Activated T-helper 1 cell treated with anti-CD3 and anti-CD28 coated beads, Interleukin-12 subunit alpha, Interleukin-12 subunit beta, Interleukin-2, Interleukin-4 antibody, amounts not matched to agents 30 ng/mL and 10 ng/mL and 1 ng/mL, durations not matched to agents 14 hours and 24 hours and 36 hours (primary cell): ENCODE results near the gene LAMB2. TPM values are rescaled to one million over a fixed set of nuclear protein-coding genes. Genes with fewer than 3 reads are reported as not detected.

Experiments
- DNase-seq: peaks from one replicate; pipeline ENCODE4 v3.0.0; 2021; ENCODE audit warnings: low spot score
- H3K27ac Mint-ChIP-seq: one replicate; pipeline ENCODE4 v1.8.0; 2021; ENCODE audit warnings: mild to moderate bottlenecking, mixed read lengths
- H3K27me3 Mint-ChIP-seq: one replicate; pipeline ENCODE4 v1.8.0; 2022; ENCODE audit warnings: mild to moderate bottlenecking, moderate library complexity, mixed read lengths; ENCODE audit not compliant: insufficient read depth
- H3K36me3 Mint-ChIP-seq: one replicate; pipeline ENCODE4 v1.8.0; 2021; ENCODE audit warnings: low read depth, mixed read lengths
- H3K4me1 Mint-ChIP-seq: one replicate; pipeline ENCODE4 v1.8.0; 2021; ENCODE audit warnings: low read depth, mixed read lengths
- H3K4me3 Mint-ChIP-seq: one replicate; pipeline ENCODE4 v1.8.0; 2021; ENCODE audit warnings: mild to moderate bottlenecking, moderate library complexity, mixed read lengths
- H3K9me3 Mint-ChIP-seq: one replicate; pipeline ENCODE4 v1.8.0; 2021; ENCODE audit warnings: mixed read lengths
- intact Hi-C: fragments of 100-400 bp; cut with micrococcal nuclease; formaldehyde crosslinking; loops from one replicate; pipeline ENCODE4 v1.15.1; 2024
- total RNA-seq: library from RNA; stranded (reverse); gene quantifications from 2 replicates; pipeline ENCODE4 v1.2.3, GENCODE V29; 2022

Gene LAMB2
- total RNA-seq, 1 donor from 2014 or later = not detected

DNA sequence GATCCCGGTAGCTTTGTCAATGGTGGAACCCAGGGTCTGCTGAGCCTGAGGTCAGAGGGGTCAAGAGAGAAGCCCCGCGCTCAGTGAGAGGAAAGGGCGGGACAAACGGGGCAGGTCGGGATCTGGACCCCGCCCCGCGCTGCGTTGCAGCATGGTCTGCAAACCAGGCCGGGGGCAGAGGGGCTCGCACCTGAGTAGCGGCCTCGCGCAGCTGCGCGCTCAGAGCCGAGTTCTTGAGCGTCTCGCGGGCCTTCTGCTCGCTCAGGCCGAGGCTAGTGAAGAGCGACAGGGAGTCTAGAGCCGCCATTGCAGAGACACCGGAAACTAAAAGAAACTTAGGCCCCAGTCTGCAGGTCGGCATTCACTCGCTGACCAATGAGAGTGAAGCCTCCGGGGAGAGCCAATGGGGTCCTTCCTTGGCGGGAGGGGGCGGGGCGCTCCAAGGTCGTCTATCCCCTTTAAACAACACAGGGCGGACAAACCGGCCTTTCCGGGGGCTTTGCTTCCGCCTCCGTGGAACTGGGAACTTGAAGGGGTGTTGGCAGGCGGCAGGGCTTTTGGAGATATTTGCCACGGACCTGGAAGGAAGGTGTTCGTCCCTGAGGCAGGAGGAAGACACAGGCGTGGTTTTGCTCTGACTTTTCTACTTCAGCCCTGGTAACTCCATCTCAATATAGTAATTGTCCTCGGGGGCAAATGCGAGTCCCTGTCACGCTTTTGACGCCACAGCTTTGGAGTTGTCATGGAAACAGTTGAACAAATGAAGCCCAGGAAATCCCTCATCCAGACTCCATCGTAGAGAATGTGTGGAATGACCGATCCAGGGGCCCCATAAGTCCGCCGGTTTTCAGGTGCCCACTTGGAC is 28.2 kb downstream of the LAMB2 start, which contains the start of gene QARS1:
Gene QARS1 (minus strand): TSS at position 331 of the 865 bp plus-strand sequence. CDS start 24 bp downstream, at position 307.
- Mint-ChIP-seq H3K36me3 (peaks cover 28% of the 10 kb centered on the region), H3K4me1 (peaks cover 27% of the 10 kb centered on the region), H3K27ac (peak within 1 kb of the TSS; percentile 94), H3K4me3 (peak within 1 kb of the TSS; percentile 98), H3K9me3 (no peaks in the 10 kb centered on the region), H3K27me3 (no peaks in the 10 kb centered on the region)
- peak; percentile 87 for DNase-seq
- intact Hi-C loops = loop anchor here (1.0 to 5.0 kb wide), 4 partner anchors 10 to 66 kb away; partner anchors contain the start of genes KLHDC8B, QRICH1 and USP19

DNA sequence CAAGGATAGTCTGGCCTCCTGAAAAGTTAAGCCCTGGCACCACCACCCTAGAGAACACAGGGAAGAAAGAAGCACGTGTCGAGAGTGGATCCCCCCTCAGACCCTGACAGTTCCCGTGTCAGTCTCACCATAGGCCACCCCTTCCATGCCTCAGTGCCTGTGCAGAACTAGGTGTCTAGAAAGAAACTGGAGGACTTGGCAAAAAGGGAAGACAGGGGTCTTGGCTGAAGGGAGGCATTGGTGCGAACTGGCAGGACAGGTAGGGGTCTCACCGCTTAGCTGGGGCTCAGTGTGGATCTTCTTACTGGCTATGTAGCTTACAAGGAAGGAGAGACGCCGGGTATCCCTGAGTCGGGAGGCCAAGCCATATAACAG is 28.8 kb downstream of the LAMB2 start:
- peak overlapping the region; percentile 94 for H3K27ac Mint-ChIP-seq
- H3K9me3 Mint-ChIP-seq = no peaks in the 10 kb centered on the region
- H3K4me3 Mint-ChIP-seq = peak overlapping the region; percentile 98
- H3K36me3 Mint-ChIP-seq = peaks cover 28% of the 10 kb centered on the region
- no peaks in the 10 kb centered on the region for H3K27me3 Mint-ChIP-seq
- intact Hi-C loops = loop anchor here (1.0 to 5.0 kb wide), 4 partner anchors 10 to 67 kb away; partner anchors contain the start of genes KLHDC8B, QRICH1 and USP19
- DNase-seq = no peak
- peaks cover 32% of the 10 kb centered on the region for H3K4me1 Mint-ChIP-seq

DNA sequence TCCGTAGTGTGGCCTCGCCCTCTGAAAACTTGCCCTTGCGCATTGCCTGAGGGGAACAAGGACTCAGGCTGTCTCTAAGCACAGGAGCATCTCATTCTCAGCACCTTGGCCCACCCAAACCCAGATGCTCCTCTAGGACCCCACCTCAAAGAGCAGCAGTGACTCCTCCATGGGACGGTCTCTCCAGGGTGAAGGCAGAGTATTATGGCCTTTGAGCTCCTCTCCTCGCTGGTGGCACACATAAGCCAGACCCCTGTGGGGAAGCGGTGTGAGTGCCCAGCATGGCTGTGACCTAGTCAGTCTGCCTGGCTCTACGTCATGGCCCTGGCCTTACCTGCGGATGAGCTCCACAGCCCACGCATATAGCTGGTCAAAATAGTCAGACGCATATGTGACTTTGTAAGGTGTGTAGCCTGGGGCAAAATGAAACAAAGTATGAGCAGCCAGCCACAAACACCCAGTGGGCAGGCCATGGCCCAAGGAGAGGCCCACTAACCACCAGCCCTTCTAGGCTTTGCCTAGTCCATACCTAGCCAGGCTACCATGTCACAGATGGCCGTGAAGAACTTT is 32.7 kb downstream of the LAMB2 start:
- Mint-ChIP-seq H3K27ac (no peak overlapping the region), H3K4me3 (no peak overlapping the region), H3K9me3 (no peaks in the 10 kb centered on the region), H3K36me3 (peaks cover 32% of the 10 kb centered on the region), H3K27me3 (no peaks in the 10 kb centered on the region), H3K4me1 (peaks cover 25% of the 10 kb centered on the region)
- DNase-seq = no peak
- intact Hi-C loops = loop anchor here (5.0 kb wide), 1 partner anchor 57 kb away; no protein-coding TSS in a partner anchor

DNA sequence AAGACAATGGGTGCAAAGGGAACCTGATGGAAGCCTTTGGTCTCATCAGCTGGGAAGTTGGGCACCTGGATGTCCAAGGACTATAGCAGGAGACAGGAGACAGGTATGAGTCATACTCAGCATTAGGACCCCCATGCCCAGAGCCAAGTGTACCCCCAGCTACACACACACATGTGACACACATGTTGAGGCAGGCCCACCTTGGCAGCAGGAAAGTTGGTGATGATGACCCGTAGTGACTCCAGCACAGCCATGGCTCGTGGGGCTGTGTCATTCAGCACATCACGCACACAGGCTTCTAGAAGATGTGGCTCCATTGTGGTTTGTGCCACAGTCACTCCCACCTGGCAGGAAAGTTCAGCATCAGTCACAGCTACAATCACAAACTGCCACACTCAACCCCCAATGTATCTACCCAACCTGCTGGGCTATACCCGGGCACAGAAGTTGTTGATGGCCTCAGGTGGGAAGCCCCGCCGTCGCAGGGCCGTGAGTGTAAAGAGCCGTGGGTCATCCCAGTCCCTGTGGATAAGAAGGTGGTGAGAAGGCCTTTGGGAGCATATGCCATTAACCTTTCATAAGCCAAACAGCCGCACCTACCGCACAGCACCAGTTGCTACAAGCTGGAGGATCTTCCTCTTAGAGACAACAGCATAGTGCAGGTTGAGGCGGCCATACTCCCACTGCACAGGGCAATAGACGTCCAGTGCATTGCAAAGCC is 33.8 kb downstream of the LAMB2 start:
- Mint-ChIP-seq H3K27me3 (no peaks in the 10 kb centered on the region), H3K27ac (no peak overlapping the region), H3K4me1 (peaks cover 23% of the 10 kb centered on the region), H3K36me3 (peaks cover 32% of the 10 kb centered on the region), H3K9me3 (no peaks in the 10 kb centered on the region), H3K4me3 (no peak overlapping the region)
- intact Hi-C loops = loop anchor here (10.0 kb wide), 1 partner anchor 414 kb away; the partner anchor contains the start of gene NCKIPSD
- DNase-seq = no peak

- Mint-ChIP-seq H3K4me3 (no peak overlapping the region), H3K27me3 (no peaks in the 10 kb centered on the region), H3K4me1 (peaks cover 17% of the 10 kb centered on the region), H3K9me3 (no peaks in the 10 kb centered on the region), H3K27ac (no peak overlapping the region), H3K36me3 (peaks cover 32% of the 10 kb centered on the region)
- no peak for DNase-seq
- intact Hi-C loops = loop anchor here (10.0 kb wide), 1 partner anchor 414 kb away; the partner anchor contains the start of gene NCKIPSD
Observed at GRCh38 chr3:49098429-49098828, 34.4 kb downstream of the LAMB2 start.

GRCh38 chr3:49093853-49094767 is 38.7 kb downstream of the LAMB2 start, which contains the start of gene QRICH1:
TSS of gene QRICH1 (minus strand) at chr3:49094071. CDS start at chr3:49077017, 17,054 bp downstream.
- H3K4me1 Mint-ChIP-seq = peaks cover 30% of the 10 kb centered on the region
- H3K36me3 Mint-ChIP-seq = peaks cover 19% of the 10 kb centered on the region
- DNase-seq = peak; percentile 94
- H3K27me3 Mint-ChIP-seq = no peaks in the 10 kb centered on the region
- H3K9me3 Mint-ChIP-seq = no peaks in the 10 kb centered on the region
- peak within 1 kb of the TSS; percentile 98 for H3K27ac Mint-ChIP-seq
- peak within 1 kb of the TSS; percentile 97 for H3K4me3 Mint-ChIP-seq
- intact Hi-C loops = loop anchor here (1.0 to 10.0 kb wide), 18 partner anchors 10 to 1312 kb away; partner anchors contain the start of genes ARIH2, C3orf62, DAG1 and GPX1

- H3K27me3 Mint-ChIP-seq = no peaks in the 10 kb centered on the region
- H3K4me1 Mint-ChIP-seq = peaks cover 32% of the 10 kb centered on the region
- peak; percentile 78 for DNase-seq
- intact Hi-C loops = loop anchor here (5.0 to 10.0 kb wide), 4 partner anchors 264 to 1311 kb away; partner anchors contain the start of genes GPX1, MST1, NCKIPSD and RNF123
- peaks cover 12% of the 10 kb centered on the region for H3K36me3 Mint-ChIP-seq
- peak overlapping the region; percentile 97 for H3K4me3 Mint-ChIP-seq
- no peaks in the 10 kb centered on the region for H3K9me3 Mint-ChIP-seq
- H3K27ac Mint-ChIP-seq = peak overlapping the region; percentile 91
Observed at GRCh38 chr3:49092938-49093852, 39.7 kb downstream of the LAMB2 start.

GRCh38 chr3:49081429-49081828 is 51.4 kb downstream of the LAMB2 start:
- Mint-ChIP-seq H3K27me3 (no peaks in the 10 kb centered on the region), H3K4me3 (no peak overlapping the region), H3K36me3 (peaks cover 12% of the 10 kb centered on the region), H3K9me3 (no peaks in the 10 kb centered on the region), H3K27ac (no peak overlapping the region), H3K4me1 (no peaks in the 10 kb centered on the region)
- intact Hi-C loops = no loop called here
- DNase-seq = no peak

GRCh38 chr3:49079270-49079669 is 53.6 kb downstream of the LAMB2 start:
- Mint-ChIP-seq H3K4me3 (no peak overlapping the region), H3K27me3 (no peaks in the 10 kb centered on the region), H3K9me3 (no peaks in the 10 kb centered on the region), H3K36me3 (peaks cover 16% of the 10 kb centered on the region), H3K4me1 (no peaks in the 10 kb centered on the region), H3K27ac (no peak overlapping the region)
- DNase-seq = no peak
- intact Hi-C loops = no loop called here

DNA sequence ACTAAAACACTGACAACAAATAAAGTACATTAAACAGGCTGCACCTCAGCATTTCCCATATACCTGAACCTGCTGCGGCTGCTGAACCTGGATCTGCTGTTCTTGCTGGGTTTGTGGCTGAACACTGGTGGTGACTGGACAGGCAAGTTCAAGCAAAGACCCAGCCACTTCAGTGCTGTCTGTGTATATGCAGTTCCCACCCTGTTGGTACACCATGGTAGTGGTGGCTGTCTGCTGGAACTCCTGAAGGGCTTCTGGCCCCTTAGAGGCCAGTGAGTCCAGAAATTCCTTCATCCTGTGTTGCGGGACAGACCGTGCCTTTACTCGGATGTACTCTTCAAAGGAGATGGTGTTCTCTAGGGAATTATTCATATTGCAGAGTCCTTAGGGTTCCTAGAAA is 56.2 kb downstream of the LAMB2 start:
- Mint-ChIP-seq H3K9me3 (no peaks in the 10 kb centered on the region), H3K27ac (no peak overlapping the region), H3K36me3 (peaks cover 24% of the 10 kb centered on the region), H3K4me3 (no peak overlapping the region), H3K27me3 (no peaks in the 10 kb centered on the region), H3K4me1 (no peaks in the 10 kb centered on the region)
- no peak for DNase-seq
- intact Hi-C loops = no loop called here

DNA sequence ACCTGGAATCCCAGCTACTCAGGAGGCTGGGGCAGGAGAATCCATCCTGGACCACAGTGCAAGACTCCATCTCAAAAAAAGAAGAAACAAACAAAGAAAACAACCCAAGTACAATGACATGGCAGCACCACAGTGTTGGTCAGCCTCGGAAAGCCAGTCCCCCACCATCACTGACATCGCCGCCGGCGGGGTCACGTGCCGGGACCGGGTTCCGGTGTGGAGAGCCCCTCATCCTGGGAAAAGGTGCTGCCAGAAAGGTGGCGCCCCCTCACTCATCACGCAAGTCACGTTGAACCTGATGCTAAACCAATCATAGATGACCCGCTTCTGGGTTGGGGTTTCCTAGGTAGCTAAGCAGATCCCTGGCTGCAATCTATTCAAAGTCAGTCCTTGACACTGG is 56.7 kb downstream of the LAMB2 start:
- H3K4me3 Mint-ChIP-seq = no peak overlapping the region
- DNase-seq = no peak
- no peaks in the 10 kb centered on the region for H3K9me3 Mint-ChIP-seq
- peaks cover 27% of the 10 kb centered on the region for H3K36me3 Mint-ChIP-seq
- no peaks in the 10 kb centered on the region for H3K4me1 Mint-ChIP-seq
- no peak overlapping the region for H3K27ac Mint-ChIP-seq
- no peaks in the 10 kb centered on the region for H3K27me3 Mint-ChIP-seq
- intact Hi-C loops = no loop called here
